H54 (cell line): ENCODE results near the gene KCNAB2.
A peak's percentile ranks its signal among the peaks of the same experiment; 100 is the strongest.

Source experiments
- DNase-seq: peaks from one replicate; pipeline ENCODE4 v3.0.0; 2011; ENCODE audit warnings: low spot score, mixed read lengths; ENCODE audit not compliant: insufficient read length
- FAIRE-seq: peaks from 3 replicates; lab custom pipeline; 2011; peaks lifted over from hg19 to GRCh38; lab: Jason Lieb, UNC
- POLR2A ChIP-seq: IDR thresholded peaks from 2 replicates; pipeline ENCODE4 v1.6.1; 2011; ENCODE audit warnings: low read depth, mild to moderate bottlenecking, low read length

The KCNAB2 gene

GRCh38 chr1:6101826-6102531 is 56.3 kb downstream of the KCNAB2 start:
- no peak for TF ChIP-seq POLR2A

GRCh38 chr1:6102532-6102845 is 56.8 kb downstream of the KCNAB2 start:
- DNase-seq (no peak), FAIRE-seq (no peak)
- no peak for TF ChIP-seq POLR2A

More at GRCh38 chr1:6101826-6102531, 56.3 kb downstream of the KCNAB2 start:
- FAIRE-seq (no peak), DNase-seq (no peak)

GRCh38 chr1:6103111-6103853 is 57.6 kb downstream of the KCNAB2 start:
- no peak for FAIRE-seq
- no peak for DNase-seq
- no peak for TF ChIP-seq POLR2A

- DNase-seq (no peak), FAIRE-seq (no peak)
- TF ChIP-seq POLR2A, result no peak
Observed at GRCh38 chr1:6103854-6104530, 58.3 kb downstream of the KCNAB2 start.

- no peak for TF ChIP-seq POLR2A
- no peak for FAIRE-seq
- no peak for DNase-seq
Observed at GRCh38 chr1:6104631-6105030, 58.9 kb downstream of the KCNAB2 start.

GRCh38 chr1:6105218-6105679 is 59.6 kb downstream of the KCNAB2 start:
- FAIRE-seq (no peak), DNase-seq (no peak)
- no peak for TF ChIP-seq POLR2A

- FAIRE-seq (no peak), DNase-seq (no peak)
- no peak for TF ChIP-seq POLR2A
Observed at GRCh38 chr1:6105763-6106162, 60.1 kb downstream of the KCNAB2 start.

GRCh38 chr1:6106321-6106731 is 60.6 kb downstream of the KCNAB2 start:
- DNase-seq, result no peak
- no peak for FAIRE-seq
- TF ChIP-seq POLR2A, result no peak

- DNase-seq (no peak), FAIRE-seq (no peak)
- TF ChIP-seq POLR2A, result no peak
Observed at GRCh38 chr1:6106977-6107376, 61.3 kb downstream of the KCNAB2 start.

GRCh38 chr1:6107409-6108356 is 62.0 kb downstream of the KCNAB2 start:
- TF ChIP-seq POLR2A, result no peak
- FAIRE-seq (no peak), DNase-seq (no peak)

- DNase-seq (no peak), FAIRE-seq (no peak)
- TF ChIP-seq POLR2A, result no peak
Observed at GRCh38 chr1:6108476-6108875, 62.8 kb downstream of the KCNAB2 start.

GRCh38 chr1:6108937-6109614 is 63.4 kb downstream of the KCNAB2 start:
- no peak for TF ChIP-seq POLR2A
- peak; percentile 89 for DNase-seq

GRCh38 chr1:6109688-6110087 is 64.0 kb downstream of the KCNAB2 start:
- no peak for TF ChIP-seq POLR2A
- FAIRE-seq (no peak), DNase-seq (no peak)

More at GRCh38 chr1:6108937-6109614, 63.4 kb downstream of the KCNAB2 start:
- FAIRE-seq, result no peak
